ENCODE measurements around the gene SLC37A3.

The SLC37A3 gene

GRCh38 chr7:140364819-140365218, 33.5 kb downstream of the SLC37A3 start:
- no peaks in the 10 kb centered on the region for H3K27me3 ChIP-seq (ENCODE audit: low read depth, low read length)

GRCh38 chr7:140360697-140361229, 37.6 kb downstream of the SLC37A3 start:
- no peaks in the 10 kb centered on the region for H3K79me2 ChIP-seq (ENCODE audit: low read length)
- H3K4me3 ChIP-seq (ENCODE audit: low read length) = no peak overlapping the region
- H3K4me1 ChIP-seq (ENCODE audit: low read length) = peaks cover 16% of the 10 kb centered on the region
- H3K27me3 ChIP-seq (ENCODE audit: low read depth, low read length) = no peaks in the 10 kb centered on the region
- H3K9ac ChIP-seq (ENCODE audit: low read length) = no peak overlapping the region
- H3K4me2 ChIP-seq (ENCODE audit: low read length) = no peak overlapping the region
- TF ChIP-seq EZH2phosphoT487 (IDR thresholded peaks at IDR 0.05; ENCODE audit: low read depth) (no peak), CTCF (IDR thresholded peaks at IDR 0.05; ENCODE audit: low read depth, low read length) (no peak)
- no peak overlapping the region for H2AFZ ChIP-seq (ENCODE audit: low read depth, low read length)
- H3K9me3 ChIP-seq (ENCODE audit: insufficient read depth, low read length) = no peaks in the 10 kb centered on the region
- H4K20me1 ChIP-seq (ENCODE audit: insufficient read depth, low read length) = no peaks in the 10 kb centered on the region
- peaks cover 3% of the 10 kb centered on the region for H3K36me3 ChIP-seq (replicated peaks; ENCODE audit: low read depth, low read length)
- H3K27ac ChIP-seq (ENCODE audit: low read length) = no peak overlapping the region

More at GRCh38 chr7:140364819-140365218, 33.5 kb downstream of the SLC37A3 start:
- Histone ChIP-seq H3K9ac (ENCODE audit: low read length) (no peak overlapping the region), H3K79me2 (ENCODE audit: low read length) (no peaks in the 10 kb centered on the region), H2AFZ (ENCODE audit: low read depth, low read length) (no peak overlapping the region), H3K27ac (ENCODE audit: low read length) (no peak overlapping the region), H3K4me1 (ENCODE audit: low read length) (peaks cover 2% of the 10 kb centered on the region), H3K4me3 (ENCODE audit: low read length) (no peak overlapping the region), H3K36me3 (replicated peaks; ENCODE audit: low read depth, low read length) (peaks cover 3% of the 10 kb centered on the region), H3K4me2 (ENCODE audit: low read length) (no peak overlapping the region), H3K9me3 (ENCODE audit: insufficient read depth, low read length) (no peaks in the 10 kb centered on the region), H4K20me1 (ENCODE audit: insufficient read depth, low read length) (no peaks in the 10 kb centered on the region)
- TF ChIP-seq CTCF (IDR thresholded peaks at IDR 0.05; ENCODE audit: low read depth, low read length) (no peak), EZH2phosphoT487 (IDR thresholded peaks at IDR 0.05; ENCODE audit: low read depth) (no peak)

- H3K4me2 ChIP-seq (ENCODE audit: low read length) = peak overlapping the region; percentile 72
- no peak overlapping the region for H3K9ac ChIP-seq (ENCODE audit: low read length)
- H3K4me3 ChIP-seq (ENCODE audit: low read length) = peak overlapping the region; percentile 61; the same call in 1 of the 2 replicates
- H3K4me1 ChIP-seq (ENCODE audit: low read length) = peaks cover 16% of the 10 kb centered on the region
- no peaks in the 10 kb centered on the region for H3K27me3 ChIP-seq (ENCODE audit: low read depth, low read length)
- H4K20me1 ChIP-seq (ENCODE audit: insufficient read depth, low read length) = no peaks in the 10 kb centered on the region
- TF ChIP-seq CTCF (IDR thresholded peaks at IDR 0.05; ENCODE audit: low read depth, low read length) (no peak), EZH2phosphoT487 (IDR thresholded peaks at IDR 0.05; ENCODE audit: low read depth) (no peak)
- H3K27ac ChIP-seq (ENCODE audit: low read length) = no peak overlapping the region
- peaks cover 3% of the 10 kb centered on the region for H3K36me3 ChIP-seq (replicated peaks; ENCODE audit: low read depth, low read length)
- no peaks in the 10 kb centered on the region for H3K79me2 ChIP-seq (ENCODE audit: low read length)
- no peaks in the 10 kb centered on the region for H3K9me3 ChIP-seq (ENCODE audit: insufficient read depth, low read length)
- no peak overlapping the region for H2AFZ ChIP-seq (ENCODE audit: low read depth, low read length)
Observed at GRCh38 chr7:140358412-140359051, 39.8 kb downstream of the SLC37A3 start.

- Histone ChIP-seq H4K20me1 (ENCODE audit: insufficient read depth, low read length) (no peaks in the 10 kb centered on the region), H3K36me3 (replicated peaks; ENCODE audit: low read depth, low read length) (peaks cover 3% of the 10 kb centered on the region), H3K79me2 (ENCODE audit: low read length) (no peaks in the 10 kb centered on the region)
Observed at GRCh38 chr7:140358024-140358411, 40.3 kb downstream of the SLC37A3 start.

More at GRCh38 chr7:140358024-140358411, 40.3 kb downstream of the SLC37A3 start:
- H3K27ac ChIP-seq (ENCODE audit: low read length) = no peak overlapping the region
- H3K4me3 ChIP-seq (ENCODE audit: low read length) = no peak overlapping the region
- peaks cover 16% of the 10 kb centered on the region for H3K4me1 ChIP-seq (ENCODE audit: low read length)
- TF ChIP-seq EZH2phosphoT487 (IDR thresholded peaks at IDR 0.05; ENCODE audit: low read depth) (no peak), CTCF (IDR thresholded peaks at IDR 0.05; ENCODE audit: low read depth, low read length) (no peak)
- H2AFZ ChIP-seq (ENCODE audit: low read depth, low read length) = no peak overlapping the region
- no peak overlapping the region for H3K4me2 ChIP-seq (ENCODE audit: low read length)
- H3K9ac ChIP-seq (ENCODE audit: low read length) = no peak overlapping the region
- no peaks in the 10 kb centered on the region for H3K9me3 ChIP-seq (ENCODE audit: insufficient read depth, low read length)
- no peaks in the 10 kb centered on the region for H3K27me3 ChIP-seq (ENCODE audit: low read depth, low read length)
